CD4-positive, alpha-beta T cell treated with Interleukin-15 for 4 hours (primary cell): Measurements from ENCODE around the gene UBE2K.
"Not testable (repeated sequence)": the region's sequence is repeated elsewhere in the genome, so short reads cannot be mapped to it uniquely, and the experiment has no call there.

Experiments
- DNase-seq: peaks from one replicate; pipeline ENCODE4 v3.0.0-alpha.2; 2020; ENCODE audit warnings: low spot score

Gene UBE2K, protein sequence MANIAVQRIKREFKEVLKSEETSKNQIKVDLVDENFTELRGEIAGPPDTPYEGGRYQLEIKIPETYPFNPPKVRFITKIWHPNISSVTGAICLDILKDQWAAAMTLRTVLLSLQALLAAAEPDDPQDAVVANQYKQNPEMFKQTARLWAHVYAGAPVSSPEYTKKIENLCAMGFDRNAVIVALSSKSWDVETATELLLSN

DNA sequence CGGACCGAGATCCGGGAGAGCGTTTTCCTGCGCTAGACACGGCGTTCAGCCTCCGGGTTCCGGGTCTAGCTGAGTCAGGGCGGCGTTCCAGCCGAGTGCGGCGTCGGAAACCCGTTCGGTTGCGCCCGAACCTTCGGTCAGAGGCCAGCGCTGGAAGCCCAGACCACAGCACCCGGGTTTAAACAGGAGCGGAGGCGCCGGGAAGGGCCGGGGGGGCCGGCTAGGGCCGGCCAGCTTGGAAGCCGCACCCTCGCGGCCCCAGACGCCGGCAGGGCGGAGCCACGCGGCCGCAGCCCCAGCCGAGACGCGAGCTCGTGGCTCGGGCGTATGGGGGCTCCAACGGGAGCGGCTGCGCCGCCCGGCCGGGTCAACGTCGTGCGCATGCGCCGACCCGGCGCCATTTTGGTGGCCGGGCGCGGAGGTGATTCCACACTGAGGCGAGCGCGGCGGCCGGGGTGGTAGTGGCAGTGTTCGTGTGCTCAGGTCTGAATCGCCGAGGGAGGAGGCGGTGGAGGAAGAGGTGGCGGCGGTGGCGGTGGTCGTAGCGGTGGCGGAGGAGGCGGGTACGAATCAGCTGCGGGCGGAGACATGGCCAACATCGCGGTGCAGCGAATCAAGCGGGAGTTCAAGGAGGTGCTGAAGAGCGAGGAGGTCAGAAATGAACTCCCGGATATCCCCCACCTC lies at the start of gene UBE2K:
TSS of gene UBE2K (plus strand) at position 397 of the 684 bp plus-strand sequence. CDS start at position 589, 192 bp downstream.
- DNase-seq, result peak; percentile 88

DNA sequence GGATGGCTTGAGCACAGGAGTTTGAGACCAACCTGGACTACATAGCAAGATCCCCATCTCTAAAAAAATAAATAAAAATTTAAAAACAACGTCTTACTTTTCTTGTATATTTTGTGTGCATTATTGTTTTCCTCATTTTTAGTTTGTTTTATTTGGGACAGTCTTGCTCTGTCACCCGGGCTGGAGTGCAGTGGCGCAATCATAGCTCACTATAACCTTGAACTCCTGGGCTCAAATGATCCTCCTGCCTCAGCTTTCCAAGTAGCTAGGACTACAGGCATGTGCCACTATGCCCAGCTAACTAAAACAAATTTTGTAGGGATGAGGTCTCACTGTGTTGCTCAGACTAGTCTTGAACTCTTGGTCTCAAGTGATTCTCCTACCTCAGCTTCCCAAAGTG lies 49.7 kb upstream of the UBE2K start:
- no peak for DNase-seq

DNA sequence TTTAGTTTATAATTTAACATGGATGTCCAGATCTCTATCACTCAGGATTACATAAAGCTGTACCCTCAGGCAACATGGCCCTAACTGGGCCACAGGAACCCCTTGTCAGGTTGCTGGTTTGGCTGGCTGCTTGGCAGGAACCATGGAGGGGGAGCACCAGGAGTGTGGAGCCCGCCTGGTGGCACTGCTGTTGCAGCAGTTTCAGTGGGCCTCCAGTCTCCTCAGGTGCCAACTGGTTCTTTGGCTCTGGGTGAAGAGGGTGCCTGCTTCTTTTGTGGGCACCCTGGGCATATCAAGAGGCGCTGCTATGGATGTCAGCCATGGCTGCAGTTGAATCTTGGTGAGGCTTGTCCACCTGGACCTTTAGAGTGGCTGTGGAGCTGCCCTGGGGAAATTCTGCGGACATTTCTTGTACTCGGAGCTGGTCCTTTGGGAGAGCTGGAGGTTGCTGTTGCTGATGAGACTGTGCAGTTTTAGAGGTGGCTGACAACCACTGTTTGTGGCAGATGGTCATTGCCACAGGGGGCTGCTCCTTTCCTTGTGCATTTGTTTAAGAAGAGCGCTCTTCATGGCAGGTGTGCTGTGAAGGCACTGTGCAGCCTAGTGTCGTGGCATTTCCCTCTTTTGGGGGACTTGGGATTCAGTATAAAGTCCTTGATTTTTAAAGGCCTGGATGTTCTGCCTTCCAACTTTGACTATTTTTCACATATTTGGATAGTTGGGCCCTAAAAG lies 48.9 kb upstream of the UBE2K start:
- DNase-seq, result no peak

DNA sequence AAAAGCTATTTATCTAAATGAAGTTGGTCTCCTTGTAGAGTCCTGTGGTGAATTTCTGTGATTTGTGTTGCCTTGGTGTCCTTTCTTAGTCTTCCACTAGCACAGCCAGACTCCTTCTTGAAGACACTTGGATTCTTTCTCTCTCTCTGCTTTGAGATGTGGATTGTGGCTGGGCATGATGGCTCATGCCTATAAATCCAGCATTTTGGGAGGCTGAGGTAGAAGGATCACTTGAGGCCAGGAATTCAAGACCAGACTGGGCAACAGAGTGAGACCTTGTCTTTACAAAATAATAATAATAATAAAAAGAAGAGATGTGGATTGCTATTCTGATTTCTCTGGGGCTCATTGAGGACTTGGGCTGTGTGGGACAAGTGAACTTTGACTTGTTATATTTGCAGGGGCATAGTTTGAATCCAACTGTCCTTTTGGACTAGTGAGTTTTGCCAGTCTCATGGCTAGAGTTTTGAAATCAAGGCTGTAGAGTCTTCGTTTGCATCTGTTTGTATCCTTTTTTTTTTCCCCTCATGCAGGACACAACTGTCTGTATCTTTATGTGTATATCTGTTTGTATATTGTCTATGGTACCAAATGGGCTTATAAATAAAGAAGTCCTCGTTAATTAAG lies 48.2 kb upstream of the UBE2K start:
- DNase-seq, result no peak

DNA sequence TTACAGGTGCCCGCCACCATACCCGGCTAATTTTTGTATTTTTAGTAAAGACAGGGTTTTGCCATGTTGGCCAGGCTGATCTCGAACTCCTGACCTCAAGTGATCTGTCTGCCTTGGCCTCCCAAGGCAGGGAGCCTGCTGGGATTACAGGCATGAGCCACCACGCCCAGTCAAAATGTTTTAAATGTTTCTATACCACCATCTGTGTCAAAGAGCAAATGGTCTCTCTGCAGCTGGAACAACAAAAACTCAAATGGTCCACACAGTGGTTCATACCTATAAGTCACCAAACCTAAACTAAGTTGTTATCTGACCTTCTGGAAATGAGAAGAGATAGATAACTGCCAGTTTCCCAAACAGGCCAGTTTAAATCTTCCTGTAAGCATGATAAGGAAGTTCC lies 46.4 kb upstream of the UBE2K start:
- DNase-seq, result not testable (repeated sequence)

DNA sequence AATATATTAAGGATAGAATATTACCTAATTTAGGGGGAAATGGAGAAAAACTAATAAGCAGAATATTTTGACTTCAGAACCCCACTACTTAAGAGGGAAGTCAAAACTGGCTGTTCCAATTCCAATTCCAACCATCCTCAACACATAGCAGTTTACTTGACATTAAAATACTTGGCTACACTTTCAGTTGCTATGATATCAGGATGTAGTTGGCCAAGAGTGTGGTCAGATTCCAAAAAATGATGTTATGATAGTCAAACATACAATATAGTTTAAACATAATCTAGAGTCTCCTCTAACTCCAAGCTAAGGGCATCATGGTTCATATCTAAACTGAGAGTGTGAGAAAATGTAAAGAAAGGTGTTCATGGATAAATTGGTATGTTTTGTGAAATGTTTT lies 42.7 kb upstream of the UBE2K start:
- no peak for DNase-seq

DNA sequence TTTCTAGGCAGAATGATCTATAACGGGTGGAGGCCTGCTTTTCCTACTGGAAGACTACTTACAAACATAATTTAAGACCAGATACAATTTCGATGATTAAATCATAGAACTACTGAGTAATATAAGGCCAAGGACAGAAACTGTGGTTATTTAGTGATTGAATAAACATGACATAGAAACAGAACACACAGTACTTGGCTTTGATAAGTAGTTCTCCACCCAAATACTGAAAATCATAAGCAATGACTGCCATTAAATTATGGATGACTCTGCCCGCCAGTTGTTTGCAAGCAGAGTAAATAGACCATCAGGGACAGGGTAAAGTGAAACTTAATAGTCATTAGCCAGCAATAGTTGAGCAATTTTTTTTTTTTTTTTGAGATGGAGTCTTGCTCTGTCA lies 42.1 kb upstream of the UBE2K start:
- DNase-seq, result no peak

DNA sequence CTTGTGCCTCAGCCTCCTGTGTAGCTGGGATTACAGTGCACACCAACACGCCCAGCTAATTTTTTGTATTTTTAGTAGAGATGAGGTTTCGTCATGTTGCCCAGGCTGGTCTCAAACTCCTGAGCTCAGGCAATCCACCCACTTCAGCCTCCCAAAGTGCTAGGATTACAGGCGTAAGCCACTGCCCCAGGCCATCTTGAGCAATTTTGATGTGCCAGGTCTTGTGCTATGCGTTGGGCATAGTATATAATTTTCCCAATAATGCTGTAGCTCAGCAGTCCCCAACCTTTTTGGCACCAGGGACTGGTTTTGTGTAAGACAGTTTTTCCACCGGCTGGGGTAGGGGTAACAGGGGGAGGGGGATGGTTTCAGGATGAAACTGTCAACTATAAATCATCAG lies 41.3 kb upstream of the UBE2K start:
- DNase-seq, result not testable (repeated sequence)

DNA sequence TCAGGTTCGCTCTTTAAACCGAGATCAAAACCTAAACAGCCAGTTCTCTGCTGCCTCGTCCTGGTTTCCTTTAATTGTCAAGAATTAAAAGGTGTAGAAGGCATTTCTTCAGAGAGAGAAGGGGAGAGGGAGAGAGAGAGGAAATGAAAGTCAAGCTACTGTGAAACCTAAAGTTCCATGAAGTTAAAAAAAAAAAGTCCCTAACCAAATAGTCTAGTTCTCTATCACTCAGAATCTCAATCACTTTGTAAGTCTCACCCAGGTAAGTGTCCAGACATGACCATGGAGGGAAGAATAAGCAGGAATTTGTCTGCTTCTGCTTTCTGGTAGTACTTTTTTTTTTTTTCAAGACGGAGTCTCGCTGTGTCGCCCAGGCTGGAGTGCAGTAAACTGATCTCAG lies 40.5 kb upstream of the UBE2K start:
- DNase-seq, result no peak

DNA sequence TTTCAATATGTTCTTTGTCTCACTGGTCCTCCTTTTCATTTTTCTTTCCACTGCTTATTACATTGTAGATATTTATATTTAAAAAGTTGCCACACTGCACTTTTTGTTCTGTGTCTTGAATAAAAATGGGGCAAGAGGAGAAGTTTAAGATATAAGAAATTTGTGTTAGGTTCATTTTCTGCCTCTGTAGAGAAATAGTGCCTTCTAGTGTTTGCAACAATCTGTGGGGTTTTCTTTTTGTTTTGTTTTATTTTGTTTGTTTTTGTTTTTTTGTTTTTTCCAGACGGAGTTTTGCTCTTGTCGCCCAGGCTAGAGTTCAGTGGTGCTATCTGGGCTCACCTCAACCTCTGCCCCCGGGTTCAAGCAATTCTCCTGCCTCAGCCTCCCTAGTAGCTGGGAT lies 39.2 kb upstream of the UBE2K start:
- DNase-seq, result no peak

DNA sequence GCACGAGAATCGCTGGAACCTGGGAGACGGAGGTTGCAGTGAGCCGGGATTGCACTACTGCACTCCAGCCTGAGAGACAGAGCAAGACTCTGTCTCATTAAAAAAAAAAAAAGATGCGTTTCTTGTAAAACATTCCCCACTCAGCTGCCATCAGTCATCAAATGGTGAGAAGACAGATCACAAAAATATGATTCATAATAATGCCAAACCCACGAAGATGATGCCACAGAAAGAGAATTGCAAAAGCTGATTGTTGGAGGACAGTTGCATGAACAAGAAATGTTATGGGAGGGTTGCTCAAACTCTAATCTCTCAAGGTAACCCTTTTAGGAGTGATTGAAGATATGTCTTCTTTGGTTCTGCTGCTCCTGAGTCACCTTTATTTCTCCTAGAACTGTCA lies 37.9 kb upstream of the UBE2K start:
- no peak for DNase-seq

DNA sequence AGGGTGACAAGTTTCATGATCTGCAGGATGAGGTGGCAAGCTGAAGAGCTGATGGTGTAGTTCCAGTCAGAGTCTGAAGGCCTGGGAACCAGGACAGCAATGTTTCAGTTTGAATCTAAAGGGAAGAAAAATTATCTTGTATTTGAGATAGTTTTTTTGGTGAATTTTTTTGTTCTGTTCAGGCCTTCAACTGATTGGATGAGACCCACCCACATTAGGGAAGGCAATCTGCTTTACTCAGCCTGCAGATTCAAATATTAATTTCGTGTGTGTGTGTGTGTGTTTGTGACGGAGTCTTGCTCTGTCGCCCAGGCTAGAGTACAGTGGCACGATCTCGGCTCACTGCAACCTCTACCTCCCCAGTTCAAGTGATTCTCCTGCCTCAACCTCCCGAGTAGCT lies 37.2 kb upstream of the UBE2K start:
- no peak for DNase-seq

DNA sequence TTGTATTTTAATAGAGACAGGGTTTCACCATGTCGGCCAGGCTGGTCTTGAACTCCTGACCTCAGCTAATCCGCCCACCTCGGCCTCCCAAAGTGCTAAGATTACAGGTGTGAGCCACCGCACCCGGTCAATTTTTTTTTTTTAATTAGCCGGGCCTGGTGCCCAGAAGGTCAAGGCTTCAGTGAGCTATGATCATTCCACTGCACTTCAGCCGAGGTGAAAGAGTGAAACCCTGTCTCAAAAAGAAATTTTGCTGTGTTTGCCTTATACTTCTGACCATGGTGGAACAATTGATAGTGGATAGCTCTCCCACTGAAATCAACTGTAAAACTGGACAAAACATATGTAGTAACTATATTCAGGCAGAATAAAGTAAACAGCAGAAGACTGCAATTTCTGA lies 35.3 kb upstream of the UBE2K start:
- no peak for DNase-seq

DNA sequence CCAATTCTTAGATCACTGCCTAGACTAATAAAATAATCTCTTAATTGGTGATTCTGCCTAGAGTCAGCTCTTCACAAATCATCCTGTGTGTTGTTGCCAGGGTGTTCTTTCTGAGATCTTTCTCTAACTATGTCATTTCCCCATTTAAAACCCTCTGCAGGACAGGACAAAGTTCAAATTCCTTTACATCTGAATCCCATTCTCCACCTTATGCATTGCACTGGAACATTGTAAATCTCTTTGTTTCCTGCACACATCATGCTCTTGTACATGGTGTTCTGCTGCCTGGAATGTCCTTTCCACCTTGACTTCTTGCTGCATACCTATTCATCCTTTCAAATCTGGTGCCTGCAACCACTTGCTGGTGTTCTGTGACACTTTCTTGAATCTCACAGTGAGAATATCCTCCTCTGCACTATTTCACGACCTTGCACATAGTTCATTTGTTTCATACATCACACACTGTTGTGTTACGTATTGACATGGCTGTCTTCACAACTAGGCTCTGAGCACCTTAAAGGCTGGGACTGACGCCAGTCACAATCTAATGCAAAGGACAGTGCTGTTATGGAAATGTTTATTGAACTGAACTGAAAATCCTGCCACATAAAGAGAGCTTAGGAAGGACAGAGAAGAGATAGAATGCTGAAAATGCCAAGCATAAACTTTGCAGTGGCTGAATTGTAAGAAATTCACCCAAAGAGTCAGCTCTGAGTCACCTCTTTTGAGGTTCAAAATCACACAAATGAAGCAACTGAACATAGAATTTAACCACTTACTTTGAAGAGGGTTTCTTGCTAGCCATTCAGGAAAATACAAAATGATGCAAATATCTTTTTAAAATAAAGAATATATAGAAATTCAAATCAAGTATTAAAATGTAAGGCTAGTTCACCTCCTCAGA lies 32.9 kb upstream of the UBE2K start:
- no peak for DNase-seq

DNA sequence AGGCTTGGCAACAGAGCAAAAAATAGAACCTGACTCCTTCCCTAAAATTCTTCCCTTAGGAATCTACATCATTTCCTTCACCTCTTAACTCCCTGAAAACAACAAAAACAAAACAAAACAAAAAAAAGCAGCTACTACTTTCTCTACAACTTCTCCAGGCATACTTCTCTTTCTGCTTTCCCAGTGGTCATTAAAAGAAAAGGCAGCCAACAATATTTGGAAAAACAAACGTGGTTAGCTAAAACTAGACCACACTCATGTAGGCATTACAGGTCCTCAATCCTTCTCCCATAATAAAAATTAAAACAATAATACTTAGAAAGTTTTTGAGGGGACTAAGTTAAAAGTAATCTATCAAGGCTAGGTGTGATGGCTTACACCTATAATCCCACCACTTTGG lies 30.2 kb upstream of the UBE2K start:
- no peak for DNase-seq

DNA sequence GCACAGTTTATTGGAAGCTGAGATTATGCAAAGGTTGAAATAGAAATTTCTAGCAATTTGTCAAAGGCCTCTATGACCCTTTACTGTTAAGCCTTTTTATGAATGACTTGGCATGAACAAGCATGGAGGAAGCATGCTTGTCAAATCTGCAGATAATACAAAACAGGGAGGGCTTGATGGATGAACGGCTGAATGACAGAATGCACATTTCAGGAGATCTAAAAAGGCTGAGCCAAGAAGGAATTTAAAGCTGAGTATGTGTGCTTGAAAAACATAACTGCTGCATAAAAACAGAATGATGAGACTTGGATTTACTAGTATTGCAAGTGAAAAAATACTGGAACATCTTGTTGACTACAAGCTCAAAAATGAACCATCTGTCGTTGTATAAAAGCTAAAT lies 29.0 kb upstream of the UBE2K start:
- DNase-seq, result no peak

DNA sequence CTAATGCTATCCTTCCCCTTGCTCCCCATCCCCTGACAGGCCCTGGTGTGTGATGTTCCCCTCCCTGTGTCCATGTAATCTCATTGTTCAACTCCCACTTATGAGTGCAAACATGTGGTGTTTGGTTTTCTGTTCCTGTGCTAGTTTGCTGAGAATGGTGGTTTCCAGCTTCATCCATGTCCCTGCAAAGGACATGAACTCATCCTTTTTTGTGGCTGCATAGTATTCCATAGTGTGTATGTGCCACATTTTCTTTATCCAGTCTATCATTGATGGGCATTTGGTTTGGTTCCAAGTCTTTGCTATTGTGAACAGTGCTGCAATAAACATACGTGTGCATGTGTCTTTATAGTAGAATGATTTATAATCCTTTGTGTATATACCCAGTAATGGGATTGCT lies 27.6 kb upstream of the UBE2K start:
- DNase-seq, result not testable (repeated sequence)

DNA sequence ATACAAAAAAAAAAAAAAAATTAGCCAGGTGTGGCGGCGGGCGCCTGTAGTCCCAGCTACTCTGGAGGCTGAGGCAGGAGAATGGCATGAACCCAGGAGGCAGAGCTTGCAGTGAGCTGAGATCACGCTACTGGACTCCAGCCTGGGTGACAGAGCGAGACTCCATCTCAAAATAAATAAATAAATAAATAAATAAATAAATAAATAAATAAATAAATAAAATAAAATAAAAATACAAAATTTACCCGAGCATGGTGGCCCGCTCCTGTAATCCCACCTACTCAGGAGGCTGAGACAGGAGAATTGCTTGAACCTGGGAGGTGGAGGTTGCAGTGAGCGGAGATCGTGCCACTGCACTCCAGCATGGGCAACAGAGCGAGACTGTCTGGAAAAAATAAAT lies 22.3 kb upstream of the UBE2K start:
- DNase-seq, result not testable (repeated sequence)

DNA sequence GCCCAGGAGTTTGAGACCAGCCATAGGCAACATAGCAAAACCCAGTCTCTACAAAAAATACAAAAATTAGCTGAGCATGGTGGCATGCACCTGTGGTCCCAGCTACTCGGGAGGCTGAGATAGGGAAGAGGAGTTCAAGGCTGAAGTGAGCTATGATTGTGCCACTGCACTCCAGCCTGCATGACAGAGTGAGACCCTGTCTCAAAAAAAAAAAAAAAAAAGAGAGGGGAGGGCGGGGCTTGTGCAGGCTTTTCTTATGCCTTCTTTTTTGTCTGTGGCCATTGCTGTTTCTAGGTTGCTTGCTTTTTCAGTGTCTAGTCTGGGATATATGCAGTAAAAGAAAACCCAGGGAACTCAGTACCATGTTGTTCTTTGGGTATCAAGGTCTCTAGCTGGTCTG lies 16.9 kb upstream of the UBE2K start:
- not testable (repeated sequence) for DNase-seq

DNA sequence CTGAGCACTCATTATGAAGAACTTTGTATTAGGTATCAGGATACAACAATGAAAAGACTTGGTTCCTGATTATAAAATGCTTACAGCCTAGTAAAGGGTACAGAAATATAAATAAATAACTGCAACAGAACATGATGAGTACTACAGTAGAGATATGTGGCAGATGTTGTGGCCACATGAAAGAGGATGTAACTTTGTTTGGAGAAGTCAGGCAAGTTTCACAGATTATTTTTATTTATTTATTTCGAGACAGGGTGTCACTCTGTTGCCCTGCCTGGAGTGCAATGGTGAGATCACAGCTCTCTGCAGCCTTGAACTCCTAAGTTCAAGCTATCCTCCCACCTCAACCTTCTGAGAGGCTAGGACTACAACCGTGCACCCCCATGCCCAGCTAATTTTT lies 15.8 kb upstream of the UBE2K start:
- no peak for DNase-seq

DNA sequence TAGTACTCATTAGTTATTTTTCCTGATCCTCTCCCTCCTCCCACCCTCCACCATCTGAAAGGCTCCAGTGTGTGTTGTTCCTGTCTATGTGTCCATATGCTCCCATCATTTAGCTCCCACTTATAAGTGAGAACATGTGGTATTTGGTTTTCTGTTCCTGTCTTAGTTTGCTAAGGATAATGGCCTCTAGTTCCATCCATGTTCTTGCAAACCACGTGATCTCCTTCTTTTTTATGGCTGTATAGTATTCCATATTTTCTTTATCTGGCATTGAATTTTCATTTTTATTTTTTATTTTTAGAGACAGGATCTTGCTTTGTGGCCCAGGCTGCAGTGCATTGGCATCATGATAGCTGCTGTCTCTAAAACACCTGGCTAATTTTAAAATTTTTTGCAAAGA lies 11.9 kb upstream of the UBE2K start:
- DNase-seq, result no peak

DNA sequence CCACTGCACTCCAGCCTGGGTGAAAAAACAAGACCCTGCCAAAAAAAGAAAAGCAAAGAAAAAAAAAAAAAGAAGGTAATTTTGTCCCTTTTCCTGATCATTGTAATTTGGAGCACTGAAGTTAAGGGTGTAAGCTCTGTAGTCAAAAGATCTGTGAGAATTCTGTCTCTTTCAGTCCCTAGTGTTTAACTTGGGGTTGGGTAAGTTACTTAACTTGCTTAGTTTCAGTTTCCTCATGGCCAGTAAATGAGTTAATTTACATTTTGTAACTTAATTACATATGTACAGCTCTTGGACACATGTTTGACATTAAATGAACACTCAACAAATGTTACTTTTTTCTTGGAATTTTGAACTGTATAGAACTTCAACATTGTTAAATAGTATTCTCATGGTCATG lies 10.9 kb upstream of the UBE2K start:
- DNase-seq, result no peak
